Activated CD4-positive, alpha-beta memory T cell treated with anti-CD3 and anti-CD28 coated beads for 36 hours (primary cell): ENCODE data around the gene EHBP1. TPM values are rescaled to one million over a fixed set of nuclear protein-coding genes. Genes with fewer than 3 reads are reported as not detected.

Experiments used
- CTCF ChIA-PET: fragments of 350-600 bp; sonication (Branson Sonifier 250); formaldehyde crosslinking; loops from one replicate; lab custom pipeline; 2021; ENCODE audit warnings: antibody characterized with exemption, inconsistent platforms; lab: Charles Lee
- POLR2A ChIA-PET: fragments of 350-600 bp; sonication (Branson Sonifier 250); formaldehyde crosslinking; loops from one replicate; lab custom pipeline; 2021; ENCODE audit warnings: antibody characterized with exemption; lab: Charles Lee
- DNase-seq: peaks from one replicate; pipeline ENCODE4 v3.0.0-alpha.2; 2020
- H3K27ac Mint-ChIP-seq: one replicate; pipeline ENCODE4 v1.8.0; 2021; ENCODE audit warnings: mixed read lengths
- H3K27me3 Mint-ChIP-seq: one replicate; pipeline ENCODE4 v1.8.0; 2021; ENCODE audit warnings: mixed read lengths
- H3K36me3 Mint-ChIP-seq: one replicate; pipeline ENCODE4 v1.8.0; 2021; ENCODE audit warnings: mixed read lengths
- H3K4me1 Mint-ChIP-seq: one replicate; pipeline ENCODE4 v1.8.0; 2021; ENCODE audit warnings: low read depth, mixed read lengths
- H3K4me3 Mint-ChIP-seq: one replicate; pipeline ENCODE4 v1.8.0; 2021; ENCODE audit warnings: mild to moderate bottlenecking, mixed read lengths
- H3K9me3 Mint-ChIP-seq: one replicate; pipeline ENCODE4 v1.8.0; 2021; ENCODE audit warnings: mixed read lengths
- intact Hi-C: fragments of 100-400 bp; cut with micrococcal nuclease; formaldehyde crosslinking; loops from one replicate; pipeline ENCODE4 v1.15.1; 2023
- total RNA-seq, 2 experiments: library from RNA; stranded (reverse); gene quantifications; one replicate each; pipeline ENCODE4 v1.2.3, GENCODE V29; 2021

EHBP1 gene
- total RNA-seq, 2 experiments from 2014 or later = 23.5 to 23.6 TPM

DNA sequence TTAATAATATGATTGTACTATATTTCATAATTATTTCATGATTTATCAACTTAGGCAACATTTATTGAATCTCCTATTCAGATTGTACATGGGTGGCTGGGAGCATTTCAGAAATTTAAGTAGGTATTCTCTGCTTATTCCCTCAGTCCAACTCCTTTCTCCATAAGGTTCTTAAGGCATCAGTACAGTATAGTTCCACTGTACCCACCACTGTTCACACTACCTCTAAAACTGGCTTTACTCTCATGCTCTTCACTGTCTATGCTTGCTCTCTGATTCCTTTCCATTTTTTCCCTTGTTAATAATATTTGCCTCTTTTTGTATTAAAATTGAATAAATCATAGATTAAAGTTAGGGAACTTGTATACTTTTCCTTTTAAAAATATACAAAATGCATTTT lies 89.8 kb downstream of the EHBP1 start:
- no peak for DNase-seq
- Mint-ChIP-seq H3K27me3 (no peaks in the 10 kb centered on the region), H3K4me1 (peaks cover 7% of the 10 kb centered on the region), H3K4me3 (no peak overlapping the region), H3K36me3 (no peaks in the 10 kb centered on the region), H3K27ac (no peak overlapping the region), H3K9me3 (no peaks in the 10 kb centered on the region)
- POLR2A ChIA-PET = no interaction called here
- CTCF ChIA-PET = no interaction called here
- intact Hi-C loops = no loop called here

DNA sequence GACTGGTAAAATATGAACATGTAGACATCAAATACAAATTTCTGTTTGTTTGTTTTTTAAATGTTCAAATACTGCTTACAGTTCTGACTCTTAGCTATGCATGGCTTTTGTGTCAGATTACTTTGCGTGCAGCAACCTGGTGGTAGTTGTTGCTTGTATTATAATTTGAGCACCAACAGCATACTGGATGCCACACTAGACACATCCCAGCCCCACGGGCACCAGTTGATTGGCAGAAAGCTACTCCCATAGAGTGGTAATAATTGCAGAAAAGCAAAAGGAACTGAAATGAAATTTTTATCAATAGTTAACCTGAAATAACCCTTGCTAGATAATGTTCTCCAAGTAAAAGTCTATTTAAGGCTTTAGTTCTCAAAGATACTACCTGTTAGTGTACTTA lies 91.6 kb downstream of the EHBP1 start:
- ChIA-PET POLR2A (no interaction called here), CTCF (interaction anchor here (0.8 kb wide), 1 partner anchor 21 kb away, joined by 3 read pairs; no protein-coding TSS in a partner anchor)
- H3K27ac Mint-ChIP-seq = no peak overlapping the region
- DNase-seq = no peak
- intact Hi-C loops = no loop called here
- H3K27me3 Mint-ChIP-seq = no peaks in the 10 kb centered on the region
- H3K4me3 Mint-ChIP-seq = no peak overlapping the region
- H3K9me3 Mint-ChIP-seq = no peaks in the 10 kb centered on the region
- H3K36me3 Mint-ChIP-seq = no peaks in the 10 kb centered on the region
- H3K4me1 Mint-ChIP-seq = peaks cover 20% of the 10 kb centered on the region

- H3K4me1 Mint-ChIP-seq = peaks cover 22% of the 10 kb centered on the region
- H3K9me3 Mint-ChIP-seq = no peaks in the 10 kb centered on the region
- POLR2A ChIA-PET = no interaction called here
- no peak overlapping the region for H3K27ac Mint-ChIP-seq
- no peak overlapping the region for H3K4me3 Mint-ChIP-seq
- no peak for DNase-seq
- CTCF ChIA-PET = interaction anchor here (1.7 kb wide), 1 partner anchor 343 kb away, joined by 3 read pairs; no protein-coding TSS in a partner anchor
- no peaks in the 10 kb centered on the region for H3K27me3 Mint-ChIP-seq
- peaks cover 2% of the 10 kb centered on the region for H3K36me3 Mint-ChIP-seq
- intact Hi-C loops = no loop called here
Observed at GRCh38 chr2:62800618-62801017, 95.1 kb downstream of the EHBP1 start.

DNA sequence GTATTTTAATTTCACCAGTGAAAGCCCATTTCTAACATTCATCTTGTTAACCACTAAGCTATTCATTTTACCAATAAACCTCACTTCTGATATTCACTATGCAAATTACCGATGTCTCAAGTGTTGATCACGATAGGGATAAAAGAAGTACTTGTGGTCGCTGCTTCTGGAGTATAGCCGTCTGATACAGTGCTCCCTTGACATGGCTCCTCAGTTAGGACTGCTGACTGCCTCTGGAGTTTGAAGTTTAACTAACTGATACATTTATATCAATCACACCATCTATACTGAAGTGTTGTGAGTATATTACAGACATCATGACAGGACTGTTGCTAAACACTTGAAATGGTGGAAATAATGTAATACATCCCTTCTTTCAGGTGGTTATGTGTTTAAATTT lies 95.6 kb downstream of the EHBP1 start:
- intact Hi-C loops = no loop called here
- POLR2A ChIA-PET = no interaction called here
- H3K36me3 Mint-ChIP-seq = peaks cover 5% of the 10 kb centered on the region
- no peaks in the 10 kb centered on the region for H3K27me3 Mint-ChIP-seq
- CTCF ChIA-PET = no interaction called here
- H3K27ac Mint-ChIP-seq = no peak overlapping the region
- no peak overlapping the region for H3K4me3 Mint-ChIP-seq
- H3K9me3 Mint-ChIP-seq = no peaks in the 10 kb centered on the region
- no peak for DNase-seq
- H3K4me1 Mint-ChIP-seq = peaks cover 22% of the 10 kb centered on the region

GRCh38 chr2:62801814-62802523 lies 96.5 kb downstream of the EHBP1 start:
- DNase-seq = no peak
- CTCF ChIA-PET = no interaction called here
- Mint-ChIP-seq H3K4me3 (peak overlapping the region; percentile 36), H3K4me1 (peaks cover 22% of the 10 kb centered on the region), H3K27ac (no peak overlapping the region), H3K9me3 (no peaks in the 10 kb centered on the region), H3K27me3 (no peaks in the 10 kb centered on the region), H3K36me3 (peaks cover 11% of the 10 kb centered on the region)
- intact Hi-C loops = no loop called here
- POLR2A ChIA-PET = no interaction called here

DNA sequence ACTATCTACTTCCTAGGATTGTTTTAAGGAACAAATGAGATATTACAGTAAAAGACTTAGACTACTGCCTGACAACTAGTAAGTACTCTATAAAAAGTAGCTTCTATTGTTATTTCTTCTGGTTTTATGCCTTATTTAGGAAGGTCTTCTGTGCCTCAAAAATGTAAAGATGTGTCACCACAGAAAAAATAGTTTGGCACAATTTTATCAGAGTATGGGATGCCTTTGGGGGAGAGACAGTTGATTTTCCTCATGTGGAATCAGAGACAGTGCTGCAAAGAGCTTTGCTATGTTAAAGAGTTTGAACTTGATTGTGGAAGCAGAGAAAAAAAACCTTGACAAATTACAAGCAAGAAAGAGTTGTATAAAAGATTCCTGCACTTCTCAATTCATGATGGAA lies 98.4 kb downstream of the EHBP1 start:
- Mint-ChIP-seq H3K27me3 (no peaks in the 10 kb centered on the region), H3K4me1 (peaks cover 28% of the 10 kb centered on the region), H3K27ac (no peak overlapping the region), H3K36me3 (peaks cover 22% of the 10 kb centered on the region), H3K4me3 (no peak overlapping the region), H3K9me3 (peaks cover 6% of the 10 kb centered on the region)
- ChIA-PET CTCF (no interaction called here), POLR2A (no interaction called here)
- no peak for DNase-seq
- intact Hi-C loops = no loop called here

GRCh38 chr2:62806231-62806630 lies 100.7 kb downstream of the EHBP1 start:
- intact Hi-C loops = no loop called here
- Mint-ChIP-seq H3K4me3 (no peak overlapping the region), H3K9me3 (peaks cover 6% of the 10 kb centered on the region), H3K36me3 (peaks cover 22% of the 10 kb centered on the region), H3K27me3 (no peaks in the 10 kb centered on the region), H3K4me1 (peaks cover 14% of the 10 kb centered on the region), H3K27ac (no peak overlapping the region)
- ChIA-PET CTCF (no interaction called here), POLR2A (no interaction called here)
- DNase-seq = no peak

DNA sequence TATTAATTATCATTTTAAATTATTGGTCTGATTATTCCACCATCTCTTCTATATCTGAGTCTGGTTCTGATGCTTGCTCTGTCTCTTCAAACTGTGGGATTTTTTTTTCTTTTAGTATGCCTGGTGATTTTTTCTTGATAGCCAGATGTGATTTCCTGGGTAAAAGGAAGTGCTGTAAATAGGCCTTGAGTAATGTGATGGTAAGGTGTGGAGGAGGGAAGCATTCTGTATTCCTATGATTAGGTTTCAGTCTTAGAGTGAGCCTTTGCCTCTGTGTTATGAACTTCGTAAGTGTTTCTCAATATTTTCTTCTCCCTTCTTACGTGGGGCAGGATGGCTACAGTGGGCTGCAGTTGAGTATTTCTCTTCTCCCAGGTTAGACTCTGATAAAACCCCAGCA lies 103.0 kb downstream of the EHBP1 start:
- intact Hi-C loops = no loop called here
- Mint-ChIP-seq H3K27ac (no peak overlapping the region), H3K27me3 (no peaks in the 10 kb centered on the region), H3K4me1 (peaks cover 6% of the 10 kb centered on the region), H3K4me3 (no peak overlapping the region), H3K9me3 (peaks cover 6% of the 10 kb centered on the region), H3K36me3 (peaks cover 22% of the 10 kb centered on the region)
- DNase-seq = no peak
- CTCF ChIA-PET = no interaction called here
- POLR2A ChIA-PET = no interaction called here

- no peaks in the 10 kb centered on the region for H3K27me3 Mint-ChIP-seq
- CTCF ChIA-PET = interaction anchor here (1.0 kb wide), 1 partner anchor 354 kb away, joined by 3 read pairs; no protein-coding TSS in a partner anchor
- POLR2A ChIA-PET = no interaction called here
- peaks cover 11% of the 10 kb centered on the region for H3K4me1 Mint-ChIP-seq
- no peak for DNase-seq
- intact Hi-C loops = no loop called here
- peaks cover 6% of the 10 kb centered on the region for H3K9me3 Mint-ChIP-seq
- no peak overlapping the region for H3K27ac Mint-ChIP-seq
- peaks cover 17% of the 10 kb centered on the region for H3K36me3 Mint-ChIP-seq
- H3K4me3 Mint-ChIP-seq = no peak overlapping the region
Observed at GRCh38 chr2:62811086-62811485, 105.6 kb downstream of the EHBP1 start.

DNA sequence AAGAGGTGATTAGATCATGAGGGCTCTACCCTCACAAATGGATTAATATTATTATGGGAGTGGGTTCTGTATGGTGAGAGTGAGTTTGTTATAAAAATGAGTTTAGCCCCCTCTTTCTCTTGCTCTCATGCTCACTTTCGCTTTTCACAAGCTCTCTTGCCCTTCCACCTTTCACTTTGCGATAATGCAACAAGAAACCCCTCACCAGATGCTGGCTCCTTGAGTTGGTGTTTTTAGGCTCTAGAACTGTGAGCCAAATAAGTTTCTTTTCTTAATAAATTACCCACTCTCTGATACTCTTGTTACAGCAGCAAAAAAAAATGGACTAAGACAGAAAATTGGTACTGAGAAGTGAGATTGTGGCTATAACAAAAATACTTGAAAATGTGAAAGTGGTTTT lies 106.5 kb downstream of the EHBP1 start:
- no peak overlapping the region for H3K4me3 Mint-ChIP-seq
- peaks cover 6% of the 10 kb centered on the region for H3K9me3 Mint-ChIP-seq
- H3K27me3 Mint-ChIP-seq = no peaks in the 10 kb centered on the region
- intact Hi-C loops = no loop called here
- CTCF ChIA-PET = no interaction called here
- POLR2A ChIA-PET = no interaction called here
- peaks cover 10% of the 10 kb centered on the region for H3K36me3 Mint-ChIP-seq
- no peak for DNase-seq
- H3K4me1 Mint-ChIP-seq = peaks cover 11% of the 10 kb centered on the region
- no peak overlapping the region for H3K27ac Mint-ChIP-seq

GRCh38 chr2:62812921-62813825 lies 107.7 kb downstream of the EHBP1 start:
- Mint-ChIP-seq H3K27ac (no peak overlapping the region), H3K4me1 (peaks cover 11% of the 10 kb centered on the region), H3K27me3 (no peaks in the 10 kb centered on the region), H3K4me3 (no peak overlapping the region), H3K36me3 (peaks cover 5% of the 10 kb centered on the region), H3K9me3 (peaks cover 2% of the 10 kb centered on the region)
- no peak for DNase-seq
- POLR2A ChIA-PET = interaction anchor here (0.6 kb wide), 1 partner anchor 35 kb away, joined by 7 read pairs; no protein-coding TSS in a partner anchor
- CTCF ChIA-PET = no interaction called here
- intact Hi-C loops = no loop called here

GRCh38 chr2:62814123-62814522 lies 108.6 kb downstream of the EHBP1 start:
- Mint-ChIP-seq H3K27ac (no peak overlapping the region), H3K4me3 (no peak overlapping the region), H3K4me1 (peaks cover 5% of the 10 kb centered on the region), H3K9me3 (no peaks in the 10 kb centered on the region), H3K36me3 (peaks cover 1% of the 10 kb centered on the region), H3K27me3 (no peaks in the 10 kb centered on the region)
- intact Hi-C loops = no loop called here
- no peak for DNase-seq
- ChIA-PET CTCF (no interaction called here), POLR2A (no interaction called here)
